Measurements from ENCODE around the gene PIMREG. TPM values are rescaled to one million over a fixed set of nuclear protein-coding genes. Genes with fewer than 3 reads are reported as not detected.

PIMREG gene
- total RNA-seq, 1 donor = 13.1 TPM

DNA sequence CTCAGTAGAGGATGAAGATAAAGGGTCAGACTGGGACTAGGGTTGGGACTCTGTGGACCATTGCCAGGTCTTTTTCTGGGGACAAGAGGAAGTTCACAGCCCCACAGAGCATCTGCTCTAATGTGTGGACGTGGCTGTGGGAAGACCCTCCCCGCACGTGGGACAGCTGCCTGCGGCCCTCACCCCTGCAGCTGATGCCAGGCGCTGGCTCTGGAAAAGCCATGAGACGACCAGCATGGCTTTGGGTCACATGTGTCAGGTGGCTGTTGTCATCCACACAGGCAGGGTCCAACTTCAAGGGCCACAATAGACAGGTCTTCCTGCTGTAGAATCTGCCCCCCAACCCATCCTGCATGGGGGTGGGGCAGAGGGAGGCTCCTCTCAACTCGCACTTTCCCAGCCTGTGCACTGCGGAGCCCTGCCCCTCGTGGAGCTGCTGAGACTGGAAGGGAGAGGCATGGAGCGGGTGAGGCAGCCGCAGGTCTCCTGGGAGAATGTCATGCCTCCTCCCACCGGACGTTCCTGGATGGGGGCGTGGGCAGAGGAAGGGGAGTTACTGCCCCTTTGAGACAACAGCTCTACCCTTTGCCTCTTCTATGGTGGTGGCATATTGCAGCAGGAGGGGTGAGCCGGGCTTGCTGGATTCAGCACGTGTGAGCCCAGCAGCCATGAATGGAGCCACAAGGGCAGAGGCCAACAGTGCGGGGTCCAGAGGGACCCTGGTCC lies 53.4 kb downstream of the PIMREG start:
- no peak for DNase-seq (ENCODE audit: low read depth)
- no peak for TF ChIP-seq CTCF (IDR thresholded peaks at IDR 0.05; ENCODE audit: insufficient read depth, low read length)
- no peak overlapping the region for H3K4me3 ChIP-seq (ENCODE audit: low read depth, low read length)

- no peak overlapping the region for H3K4me3 ChIP-seq (ENCODE audit: low read depth, low read length)
- no peak for DNase-seq (ENCODE audit: low read depth)
- TF ChIP-seq CTCF (IDR thresholded peaks at IDR 0.05; ENCODE audit: insufficient read depth, low read length) = no peak
These were observed 54.1 kb downstream of the PIMREG start for GRCh38 chr17:6498356-6498755.

DNA sequence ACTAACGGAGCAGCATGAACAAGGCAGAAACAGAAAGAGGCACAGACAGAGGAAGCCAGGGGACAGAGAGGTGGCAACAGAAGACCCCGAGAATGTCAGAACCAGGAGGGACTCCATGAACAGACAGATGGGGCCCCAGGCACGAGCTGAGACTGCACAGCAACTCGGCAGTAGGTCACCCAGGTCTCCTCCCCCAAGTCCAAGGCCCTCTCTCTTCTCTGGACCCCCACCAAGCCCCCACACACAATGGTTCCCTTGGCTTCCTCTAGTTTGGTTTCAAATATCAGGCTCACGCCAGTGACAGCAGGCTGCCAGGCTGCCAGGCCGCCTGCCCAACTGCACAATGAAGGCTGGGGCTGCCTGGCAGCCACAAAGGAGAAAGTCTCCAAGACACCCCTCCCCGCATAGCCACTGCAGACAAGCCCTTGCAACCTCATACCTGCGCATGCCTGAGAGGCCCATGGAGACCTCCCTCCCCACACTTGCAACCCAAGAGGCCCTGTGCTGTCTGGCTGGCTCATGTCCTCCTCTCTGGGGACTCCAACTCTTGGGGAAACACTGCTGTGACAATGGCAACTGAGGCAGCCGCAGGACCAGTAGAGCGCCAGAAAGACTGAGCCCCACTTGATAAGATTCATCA lies 54.8 kb downstream of the PIMREG start:
- no peak for DNase-seq (ENCODE audit: low read depth)
- TF ChIP-seq CTCF (IDR thresholded peaks at IDR 0.05; ENCODE audit: insufficient read depth, low read length) = no peak
- no peak overlapping the region for H3K4me3 ChIP-seq (ENCODE audit: low read depth, low read length)

Other genes starting within 250 kb of the PIMREG start
- 0.09 TPM in 1 of 2 replicates, not detected in the other for gene AIPL1, start 9.3 kb upstream of the PIMREG start, total RNA-seq (ENCODE audit: low replicate concordance)
- 0.57 and 1.3 TPM in 2 replicates for gene PITPNM3, start 112.1 kb downstream of the PIMREG start, total RNA-seq (ENCODE audit: low replicate concordance)
- 14.4 and 20.9 TPM in 2 replicates for gene KIAA0753, start 196.3 kb downstream of the PIMREG start, total RNA-seq (ENCODE audit: low replicate concordance)
- gene TXNDC17, start 196.6 kb downstream of the PIMREG start, total RNA-seq (ENCODE audit: low replicate concordance) = 57.5 and 162 TPM in 2 replicates
- 12.3 and 28.8 TPM in 2 replicates for gene MED31, start 207.2 kb downstream of the PIMREG start, total RNA-seq (ENCODE audit: low replicate concordance)
- 0.57 and 0.63 TPM in 2 replicates for gene C17orf100, start 207.3 kb downstream of the PIMREG start, total RNA-seq (ENCODE audit: low replicate concordance)